HCT116 (cell line): Measurements from ENCODE around the gene COL4A1. TPM values are rescaled to one million over a fixed set of nuclear protein-coding genes. Genes with fewer than 3 reads are reported as not detected.

ENCODE experiments used
- ATAC-seq: fragments of 200-7000 bp; cut with Tn5 transposase; 2 replicates; pipeline ENCODE4 v1.9.1; 2020; ENCODE audit warnings: mild to moderate bottlenecking, moderate library complexity
- BruUV-seq: library from RNA; stranded (reverse); fragments of 400-500 nt; replicated peaks from 2 replicates; lab custom pipeline; 2021; lab: Mats Ljungman, UMichigan
- CTCF ChIA-PET: fragments of 300-600 bp; sonication (Branson Sonifier 250); formaldehyde crosslinking; loops from one replicate; lab custom pipeline; 2021; ENCODE audit warnings: antibody characterized with exemption; lab: Charles Lee
- POLR2A ChIA-PET: fragments of 300-600, 350-600 bp; sonication (Branson Sonifier 250); formaldehyde crosslinking; loops from one replicate; lab custom pipeline; 2021; ENCODE audit warnings: antibody characterized with exemption; lab: Charles Lee
- RAD21 ChIA-PET, 2 experiments: fragments of 300-600 bp; sonication (Branson Sonifier 250); formaldehyde crosslinking; loops; one replicate each; lab custom pipeline; 2023; ENCODE audit warnings: low total read pairs in 2 of 2; ENCODE audit not compliant: uncharacterized antibody in 2 of 2, unreplicated experiment in 2 of 2, low non-redundant PET in 1 of 2; lab: Charles Lee
- DNase-seq: peaks from one replicate; pipeline ENCODE4 v3.0.0-alpha.2; 2010; ENCODE audit warnings: low read depth, low spot score
- H2AFZ ChIP-seq: fragments of 200-600 bp; shearing (Covaris generic), sonication (generic); 2 replicates; pipeline ENCODE4 v1.6.1; 2017; ENCODE audit warnings: low read depth, mixed run types, mixed read lengths, antibody characterized with exemption, low read length; ENCODE audit not compliant: poor library complexity, severe bottlenecking
- H3K27ac ChIP-seq: 2 replicates; pipeline ENCODE4 v1.5.1; 2012; ENCODE audit warnings: low read depth, low read length
- H3K27me3 ChIP-seq: fragments of 200-600 bp; sonication (generic); 2 replicates; pipeline ENCODE4 v1.6.1; 2016; ENCODE audit warnings: mixed run types, low read length, mixed read lengths; ENCODE audit not compliant: insufficient read depth
- H3K36me3 ChIP-seq, 2 experiments: fragments of 200-500 bp in 1 of 2; fragments of 200-600 bp in 1 of 2; sonication (Bioruptor generic) in 1 of 2; sonication (generic) in 1 of 2; 2 replicates each; pipeline versions ENCODE4 v1.5.1 to v1.6.1; 2014 to 2016; ENCODE audit warnings: low read length in 2 of 2, inconsistent platforms in 1 of 2, mixed read lengths in 1 of 2, mixed run types in 1 of 2; ENCODE audit not compliant: insufficient read depth in 2 of 2, control insufficient read depth in 1 of 2
- H3K4me1 ChIP-seq, 2 experiments: fragments of 200-600 bp in 1 of 2; sonication (generic) in 1 of 2; 2 replicates each; pipeline versions ENCODE4 v1.5.1 to v1.6.1; 2012 to 2017; ENCODE audit warnings: low read length in 2 of 2, inconsistent platforms in 1 of 2, mild to moderate bottlenecking in 1 of 2, mixed read lengths in 1 of 2, mixed run types in 1 of 2, moderate library complexity in 1 of 2; ENCODE audit not compliant: insufficient read depth in 2 of 2, control insufficient read depth in 1 of 2
- H3K4me2 ChIP-seq: fragments of 200-600 bp; sonication (generic); 2 replicates; pipeline ENCODE4 v1.6.1; 2017; ENCODE audit warnings: mixed run types, low read length, mixed read lengths
- H3K4me3 ChIP-seq, 2 experiments: fragments of 200-600 bp in 1 of 2; sonication (generic) in 1 of 2; replicated peaks in 1 of 2; 2 replicates each; pipeline ENCODE4 v1.5.1; 2011 to 2016; ENCODE audit warnings: low read length in 2 of 2, control low read depth in 1 of 2, low read depth in 1 of 2, mild to moderate bottlenecking in 1 of 2, mixed read lengths in 1 of 2, mixed run types in 1 of 2
- H3K79me2 ChIP-seq: fragments of 200-600 bp; sonication (generic); 2 replicates; pipeline ENCODE4 v1.6.1; 2017; ENCODE audit warnings: mild to moderate bottlenecking, mixed run types, low read length, moderate library complexity, mixed read lengths; ENCODE audit not compliant: insufficient read depth
- H3K9ac ChIP-seq: fragments of 200-600 bp; sonication (generic); 2 replicates; pipeline ENCODE4 v1.6.1; 2016; ENCODE audit warnings: low read length, mixed read lengths
- H3K9me2 ChIP-seq: fragments of 200-600 bp; sonication (generic), shearing (Covaris generic); 2 replicates; pipeline ENCODE4 v1.6.1; 2017; ENCODE audit warnings: mixed run types, mild to moderate bottlenecking, moderate library complexity; ENCODE audit not compliant: insufficient read depth
- H3K9me3 ChIP-seq, 2 experiments: fragments of 200-500 bp in 1 of 2; fragments of 200-600 bp in 1 of 2; sonication (Bioruptor generic) in 1 of 2; sonication (generic) in 1 of 2; 2 replicates each; pipeline ENCODE4 v1.6.1; 2014 to 2017; ENCODE audit warnings: low read length in 2 of 2, mixed read lengths in 2 of 2, inconsistent platforms in 1 of 2, low read depth in 1 of 2, mild to moderate bottlenecking in 1 of 2, mixed run types in 1 of 2, moderate library complexity in 1 of 2; ENCODE audit not compliant: control insufficient read depth in 1 of 2, insufficient read depth in 1 of 2
- H4K20me1 ChIP-seq: fragments of 200-600 bp; sonication (generic), shearing (Covaris generic); 2 replicates; pipeline ENCODE4 v1.6.1; 2017; ENCODE audit warnings: mixed run types, mild to moderate bottlenecking, moderate library complexity; ENCODE audit not compliant: insufficient read depth
- EGR1 ChIP-seq: IDR thresholded peaks from 2 replicates; pipeline ENCODE4 v1.6.1; 2012; ENCODE audit warnings: low read depth
- EZH2 ChIP-seq: fragments of 200-600 bp; sonication (generic); IDR thresholded peaks from 2 replicates; pipeline ENCODE4 v1.6.1; 2017; ENCODE audit warnings: antibody characterized with exemption, mixed run types
- FOSL1 ChIP-seq: IDR thresholded peaks from 2 replicates; pipeline ENCODE4 v1.6.1; 2012; ENCODE audit warnings: low read depth
- POLR2A ChIP-seq: IDR thresholded peaks from 2 replicates; pipeline ENCODE4 v1.7.0; 2011; ENCODE audit warnings: borderline replicate concordance; ENCODE audit not compliant: insufficient read depth, insufficient read length; ENCODE audit errors: extremely low read depth
- POLR2AphosphoS5 ChIP-seq: IDR thresholded peaks from 2 replicates; pipeline ENCODE4 v1.6.1; 2011; ENCODE audit warnings: mild to moderate bottlenecking, low read depth, low read length, moderate library complexity
- SP1 ChIP-seq: IDR thresholded peaks from 2 replicates; pipeline ENCODE4 v1.6.1; 2012; ENCODE audit warnings: low read depth
- YY1 ChIP-seq: IDR thresholded peaks from 2 replicates; pipeline ENCODE4 v1.6.1; 2011; ENCODE audit warnings: low read length, low read depth, moderate library complexity, mild to moderate bottlenecking; ENCODE audit not compliant: insufficient replicate concordance; ENCODE audit errors: extremely low read depth
- ZFX ChIP-seq: fragments of 450-650 bp; IDR thresholded peaks from 2 replicates; pipeline ENCODE4 v1.6.1; 2017
- ZNF274 ChIP-seq: fragments of 200-500 bp; sonication (Bioruptor generic); IDR thresholded peaks from 2 replicates; pipeline ENCODE4 v1.6.1; 2014; ENCODE audit warnings: mild to moderate bottlenecking, low read depth, low read length, inconsistent platforms
- intact Hi-C: fragments of 100-400 bp; cut with micrococcal nuclease; formaldehyde crosslinking; loops from 2 replicates; pipeline ENCODE4 v1.10.0; 2022
- total RNA-seq: library from RNA; stranded (reverse); gene quantifications from one replicate; pipeline ENCODE4 v1.2.1, GENCODE V29; 2021; ENCODE audit not compliant: unreplicated experiment
- TF ChIP-seq, protein P1 (sequence below): IDR thresholded peaks from 2 replicates; pipeline ENCODE4 v1.6.1; 2012

The COL4A1 gene
- total RNA-seq, 1 experiment from 2014 or later: 0.57 TPM

- ATAC-seq: no peak
- no TSS peak for BruUV-seq
These were observed 62.7 kb downstream of the COL4A1 start for GRCh38 chr13:110244071-110244830.

DNA sequence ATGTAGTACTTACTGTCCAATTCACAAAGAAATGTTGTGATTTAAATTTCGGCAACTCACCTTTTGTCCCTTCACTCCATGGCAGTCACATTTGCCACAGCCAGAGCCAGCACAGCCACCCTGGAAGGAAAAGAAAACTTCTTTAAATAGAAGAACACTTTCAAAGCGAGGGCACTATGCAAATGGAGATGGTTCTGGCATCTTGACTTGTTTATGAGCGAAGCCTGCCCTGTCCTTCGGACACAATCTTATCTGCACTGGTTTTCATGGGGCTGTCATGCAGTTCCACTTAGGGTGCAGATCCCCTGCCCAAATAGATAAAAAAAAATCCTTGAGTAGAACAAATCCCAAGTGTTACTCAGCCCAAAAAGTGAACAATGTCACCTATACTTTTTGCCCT, 64.3 kb downstream of the COL4A1 start:
- no peak overlapping the region for H2AFZ ChIP-seq
- H3K9me3 ChIP-seq: no peaks in the 10 kb centered on the region
- H3K4me1 ChIP-seq: no peaks in the 10 kb centered on the region
- ChIA-PET POLR2A (no interaction called here), RAD21 (interaction anchor here in 1 of 2 experiments (0.6 kb wide), 1 partner anchor 285 kb away, joined by 3 read pairs; no protein-coding TSS in a partner anchor), CTCF (no interaction called here)
- H3K9ac ChIP-seq: no peak overlapping the region
- BruUV-seq: no TSS peak
- intact Hi-C loops: no loop called here
- H3K36me3 ChIP-seq: no peaks in the 10 kb centered on the region
- no peak overlapping the region for H3K4me3 ChIP-seq
- no peaks in the 10 kb centered on the region for H3K27me3 ChIP-seq
- H4K20me1 ChIP-seq: no peaks in the 10 kb centered on the region
- TF ChIP-seq ZFX: no peak
- no peak for TF ChIP-seq EGR1
- no peak for TF ChIP-seq YY1
- no peaks in the 10 kb centered on the region for H3K79me2 ChIP-seq
- no peaks in the 10 kb centered on the region for H3K9me2 ChIP-seq
- no peak for ATAC-seq
- no peak overlapping the region for H3K4me2 ChIP-seq
- DNase-seq: no peak
- H3K27ac ChIP-seq: no peak overlapping the region

More at GRCh38 chr13:110244071-110244830, 62.7 kb downstream of the COL4A1 start:
- no peaks in the 10 kb centered on the region for H3K27me3 ChIP-seq
- ChIA-PET RAD21 (no interaction called here), CTCF (no interaction called here), POLR2A (no interaction called here)
- H3K4me3 ChIP-seq: no peak overlapping the region
- H3K27ac ChIP-seq: no peak overlapping the region
- TF ChIP-seq FOSL1: no peak
- no peak for TF ChIP-seq EZH2
- TF ChIP-seq YY1: no peak
- no peak for TF ChIP-seq SP1
- TF ChIP-seq, protein P1, sequence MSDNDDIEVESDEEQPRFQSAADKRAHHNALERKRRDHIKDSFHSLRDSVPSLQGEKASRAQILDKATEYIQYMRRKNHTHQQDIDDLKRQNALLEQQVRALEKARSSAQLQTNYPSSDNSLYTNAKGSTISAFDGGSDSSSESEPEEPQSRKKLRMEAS: no peak
- no peak for TF ChIP-seq POLR2A
- no peak for TF ChIP-seq ZNF274
- no peak for TF ChIP-seq POLR2AphosphoS5
- no peak for DNase-seq
- intact Hi-C loops: no loop called here
- no peaks in the 10 kb centered on the region for H3K9me2 ChIP-seq
- H3K4me1 ChIP-seq: no peaks in the 10 kb centered on the region
- no peaks in the 10 kb centered on the region for H3K36me3 ChIP-seq
- no peaks in the 10 kb centered on the region for H3K9me3 ChIP-seq
- no peaks in the 10 kb centered on the region for H4K20me1 ChIP-seq
- no peaks in the 10 kb centered on the region for H3K79me2 ChIP-seq
- no peak overlapping the region for H3K9ac ChIP-seq
- no peak overlapping the region for H3K4me2 ChIP-seq
- no peak overlapping the region for H2AFZ ChIP-seq
